LNCAP (cell line): ENCODE data around the gene ENOSF1.

ENCODE experiments used
- TF ChIP-seq, protein P1 (sequence below): fragments of 450-650 bp; IDR thresholded peaks from 2 replicates; pipeline ENCODE4 v1.5.1; 2017; ENCODE audit warnings: mild to moderate bottlenecking

Gene ENOSF1

DNA sequence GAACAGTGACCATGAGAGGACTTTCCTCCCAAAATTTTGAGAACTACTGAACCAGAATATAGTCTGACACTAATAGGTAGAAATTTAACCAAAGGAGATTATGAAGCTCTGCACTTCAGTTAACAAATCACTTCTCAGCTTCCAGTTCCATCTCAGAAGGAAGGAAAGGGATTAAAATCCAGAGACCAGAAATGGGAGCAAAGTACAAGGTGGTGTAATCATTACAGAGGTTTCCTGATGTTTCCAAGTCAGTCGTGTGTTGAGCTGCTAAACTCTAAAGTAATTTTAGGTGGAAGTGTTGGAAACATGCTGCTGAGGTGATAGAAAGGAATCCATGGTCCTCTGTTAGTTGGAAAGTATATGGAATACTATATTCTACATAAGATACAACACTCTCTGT lies 44.2 kb downstream of the ENOSF1 start:
- TF ChIP-seq, protein P1, sequence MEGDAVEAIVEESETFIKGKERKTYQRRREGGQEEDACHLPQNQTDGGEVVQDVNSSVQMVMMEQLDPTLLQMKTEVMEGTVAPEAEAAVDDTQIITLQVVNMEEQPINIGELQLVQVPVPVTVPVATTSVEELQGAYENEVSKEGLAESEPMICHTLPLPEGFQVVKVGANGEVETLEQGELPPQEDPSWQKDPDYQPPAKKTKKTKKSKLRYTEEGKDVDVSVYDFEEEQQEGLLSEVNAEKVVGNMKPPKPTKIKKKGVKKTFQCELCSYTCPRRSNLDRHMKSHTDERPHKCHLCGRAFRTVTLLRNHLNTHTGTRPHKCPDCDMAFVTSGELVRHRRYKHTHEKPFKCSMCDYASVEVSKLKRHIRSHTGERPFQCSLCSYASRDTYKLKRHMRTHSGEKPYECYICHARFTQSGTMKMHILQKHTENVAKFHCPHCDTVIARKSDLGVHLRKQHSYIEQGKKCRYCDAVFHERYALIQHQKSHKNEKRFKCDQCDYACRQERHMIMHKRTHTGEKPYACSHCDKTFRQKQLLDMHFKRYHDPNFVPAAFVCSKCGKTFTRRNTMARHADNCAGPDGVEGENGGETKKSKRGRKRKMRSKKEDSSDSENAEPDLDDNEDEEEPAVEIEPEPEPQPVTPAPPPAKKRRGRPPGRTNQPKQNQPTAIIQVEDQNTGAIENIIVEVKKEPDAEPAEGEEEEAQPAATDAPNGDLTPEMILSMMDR: no peak

DNA sequence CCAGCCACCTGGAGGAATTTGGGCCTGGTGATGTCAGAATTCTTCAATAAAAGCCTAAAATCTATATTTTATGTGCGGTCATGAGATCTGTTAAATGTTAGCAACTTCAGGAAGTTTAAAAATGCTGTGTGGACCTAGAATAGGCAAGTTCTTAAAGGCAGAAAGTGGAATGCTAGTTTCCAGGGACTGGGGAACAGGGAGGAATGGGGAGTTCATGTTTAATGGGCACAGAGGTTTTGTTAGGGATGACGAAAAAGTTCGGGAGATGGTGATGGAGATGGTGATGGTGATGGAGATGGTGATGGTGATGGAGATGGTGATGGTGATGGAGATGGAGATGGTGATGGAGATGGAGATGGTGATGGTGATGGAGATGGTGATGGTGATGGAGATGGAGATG lies 45.8 kb downstream of the ENOSF1 start:
- TF ChIP-seq, protein P1: no peak

DNA sequence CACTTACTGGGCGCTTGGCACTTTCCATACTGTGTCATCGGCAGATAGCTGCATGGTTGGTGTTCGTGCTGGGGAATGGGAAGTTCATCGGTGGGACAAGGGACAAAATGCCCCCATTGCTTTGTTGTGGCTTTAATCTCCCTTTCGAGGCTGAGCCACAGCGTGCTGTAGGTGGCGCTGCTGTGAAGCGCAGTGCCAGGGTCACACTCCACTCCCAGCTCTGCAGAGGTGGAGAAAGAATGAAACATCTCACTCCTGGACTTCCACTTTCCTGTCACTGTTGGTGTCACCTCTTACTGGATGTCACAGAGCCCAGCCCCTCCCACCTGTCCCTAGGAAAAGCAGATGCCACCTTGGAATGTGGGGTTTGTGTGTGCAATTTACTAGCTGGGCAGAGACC lies 46.3 kb downstream of the ENOSF1 start:
- TF ChIP-seq, protein P1: peak; percentile 23; the same call in 1 of the 2 replicates

DNA sequence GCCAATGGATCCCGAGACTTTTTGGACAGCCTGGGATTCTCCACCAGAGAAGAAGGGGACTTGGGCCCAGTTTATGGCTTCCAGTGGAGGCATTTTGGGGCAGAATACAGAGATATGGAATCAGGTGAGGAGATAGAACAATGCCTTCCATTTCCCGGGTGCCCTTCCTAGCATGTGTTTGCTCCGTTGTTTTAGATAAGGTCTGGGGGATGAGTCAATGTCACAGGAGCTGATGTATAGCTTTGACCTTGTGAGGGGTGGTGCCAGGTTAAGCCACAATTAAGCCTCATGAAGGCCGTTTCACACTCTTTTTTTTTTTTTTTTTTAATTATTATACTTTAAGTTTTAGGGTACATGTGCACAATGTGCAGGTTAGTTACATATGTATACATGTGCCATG lies 50.2 kb downstream of the ENOSF1 start:
- TF ChIP-seq, protein P1: no peak

DNA sequence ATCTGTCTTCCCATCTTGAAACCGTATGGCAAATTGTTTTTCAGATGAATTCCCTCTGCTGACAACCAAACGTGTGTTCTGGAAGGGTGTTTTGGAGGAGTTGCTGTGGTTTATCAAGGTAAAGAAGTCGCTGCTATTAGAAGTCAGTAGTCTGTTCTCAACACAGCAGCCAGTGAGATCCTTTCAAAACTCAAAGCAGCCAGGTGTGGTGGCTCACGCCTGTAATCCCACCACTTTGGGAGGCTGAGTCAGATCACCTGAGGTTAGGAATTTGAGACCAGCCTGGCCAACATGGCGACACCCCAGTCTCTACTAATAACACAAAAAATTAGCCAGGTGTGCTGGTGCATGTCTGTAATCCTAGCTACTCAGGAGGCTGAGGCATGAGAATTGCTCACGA lies 52.8 kb downstream of the ENOSF1 start:
- TF ChIP-seq, protein P1: no peak

DNA sequence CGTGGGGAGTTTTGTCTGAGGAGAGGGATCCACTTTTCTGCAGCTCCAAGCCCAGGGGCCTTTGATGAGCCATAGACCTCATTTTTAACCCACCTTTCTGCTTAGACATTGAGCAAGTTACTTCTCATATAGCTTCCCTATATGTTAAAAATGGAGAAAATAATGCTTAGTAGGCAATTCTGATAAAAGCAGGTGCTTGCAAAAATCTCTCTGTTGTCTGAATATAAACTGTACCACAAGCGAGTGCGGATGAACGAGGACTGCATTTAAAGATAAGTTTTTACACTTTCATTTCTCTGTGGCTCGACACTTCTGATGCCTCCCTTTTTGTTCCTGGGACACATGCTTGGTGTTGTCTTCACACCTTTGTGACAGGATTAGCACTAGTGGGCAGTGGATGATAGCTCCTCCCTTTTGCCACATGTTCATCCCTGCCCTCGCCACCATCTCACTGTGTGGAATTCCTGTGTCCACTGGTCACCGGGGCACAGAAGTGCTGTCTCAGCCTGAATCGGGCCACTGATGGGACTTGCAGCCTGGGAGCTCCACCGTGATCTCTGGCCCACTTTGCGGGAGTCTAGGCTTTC lies 53.4 kb downstream of the ENOSF1 start:
- TF ChIP-seq, protein P1: no peak

DNA sequence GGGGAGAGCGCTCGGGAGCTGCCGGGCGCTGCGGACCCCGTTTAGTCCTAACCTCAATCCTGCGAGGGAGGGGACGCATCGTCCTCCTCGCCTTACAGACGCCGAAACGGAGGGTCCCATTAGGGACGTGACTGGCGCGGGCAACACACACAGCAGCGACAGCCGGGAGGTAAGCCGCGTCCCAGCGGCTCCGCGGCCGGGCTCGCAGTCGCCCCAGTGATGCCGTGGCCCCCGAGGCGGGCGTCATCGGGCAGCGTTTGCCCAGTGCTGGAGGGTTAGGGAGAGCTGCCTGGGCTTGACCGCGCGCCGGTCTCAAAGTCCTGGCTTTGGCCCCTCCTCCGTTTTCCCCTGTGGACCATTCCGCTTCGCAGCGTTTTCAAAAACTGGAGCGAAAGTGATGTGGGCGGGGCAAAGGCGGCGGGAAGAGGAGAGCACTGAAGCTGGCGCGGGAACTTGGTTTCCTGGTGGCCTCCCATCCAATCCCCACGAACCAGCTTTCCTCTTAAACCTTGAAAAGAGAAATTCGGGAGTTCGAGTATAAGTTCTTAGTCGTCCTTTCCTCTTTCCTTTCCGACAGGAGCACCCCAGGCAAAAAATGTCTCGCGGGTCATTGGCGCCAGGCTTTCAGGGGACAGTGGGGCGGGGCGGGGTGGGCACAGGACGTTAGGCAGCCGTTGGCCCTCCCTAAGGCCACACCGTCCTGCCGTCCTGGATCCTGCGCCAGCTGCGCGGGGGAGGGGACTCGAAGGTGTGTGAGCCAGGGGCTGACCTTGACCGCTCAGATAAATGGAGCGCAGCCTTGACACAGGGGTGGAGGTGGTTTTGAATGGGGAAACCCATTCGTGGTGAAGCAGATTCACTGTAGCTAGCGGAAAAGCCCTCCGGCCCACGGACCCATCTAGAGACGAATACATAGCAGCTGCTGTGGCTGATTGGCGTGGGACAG lies 54.2 kb downstream of the ENOSF1 start:
- TF ChIP-seq, protein P1: no peak
